ENCODE measurements around the gene FRK. TPM values are rescaled to one million over a fixed set of nuclear protein-coding genes. Genes with fewer than 3 reads are reported as not detected.
A peak's percentile ranks its signal among the peaks of the same experiment; 100 is the strongest.

Gene FRK
- total RNA-seq, 1 experiment from 2014 or later, result 0.82 TPM

GRCh38 chr6:116017546-116018295 is 43.0 kb downstream of the FRK start:
- no peak for TF ChIP-seq CTCF (IDR thresholded peaks at IDR 0.05; ENCODE audit: unreplicated experiment)
- BruUV-seq (replicated peaks), result no TSS peak
- ChIA-PET CTCF (interaction anchor here (0.6 to 4.4 kb wide), 9 partner anchors 9 to 95 kb away, joined by 3 to 23 read pairs (median 4); partner anchors contain the start of gene FRK), POLR2A (interaction anchor here (0.9 to 3.4 kb wide), 6 partner anchors 8 to 83 kb away, joined by 3 to 21 read pairs (median 5); partner anchors contain the start of genes FRK and NT5DC1)
- Mint-ChIP-seq H3K27ac (ENCODE audit: low read depth, unreplicated experiment) (peak overlapping the region; percentile 36), H3K36me3 (ENCODE audit: insufficient read depth, unreplicated experiment) (no peaks in the 10 kb centered on the region), H3K27me3 (ENCODE audit: insufficient read depth, unreplicated experiment) (no peaks in the 10 kb centered on the region), H3K4me1 (ENCODE audit: insufficient read depth, unreplicated experiment) (peaks cover 31% of the 10 kb centered on the region), H3K4me3 (ENCODE audit: unreplicated experiment) (no peak overlapping the region), H3K9me3 (ENCODE audit: unreplicated experiment) (no peaks in the 10 kb centered on the region)
- DNase-seq (ENCODE audit: unreplicated experiment), result no peak
- intact Hi-C loops (cut with micrococcal nuclease), result no loop called here

- H3K27ac Mint-ChIP-seq (ENCODE audit: low read depth, unreplicated experiment), result peak overlapping the region; percentile 36
- DNase-seq (ENCODE audit: unreplicated experiment), result peak; percentile 14
- intact Hi-C loops (cut with micrococcal nuclease), result no loop called here
- no TSS peak for BruUV-seq (replicated peaks)
- ChIA-PET CTCF (interaction anchor here (0.6 to 4.4 kb wide), 7 partner anchors 9 to 94 kb away, joined by 3 to 23 read pairs (median 4); partner anchors contain the start of gene FRK), POLR2A (interaction anchor here (0.6 to 3.4 kb wide), 7 partner anchors 9 to 661 kb away, joined by 3 to 21 read pairs (median 5); partner anchors contain the start of genes FRK and NT5DC1)
- H3K4me3 Mint-ChIP-seq (ENCODE audit: unreplicated experiment), result no peak overlapping the region
- TF ChIP-seq CTCF (IDR thresholded peaks at IDR 0.05; ENCODE audit: unreplicated experiment), result no peak
- no peaks in the 10 kb centered on the region for H3K36me3 Mint-ChIP-seq (ENCODE audit: insufficient read depth, unreplicated experiment)
- no peaks in the 10 kb centered on the region for H3K27me3 Mint-ChIP-seq (ENCODE audit: insufficient read depth, unreplicated experiment)
- peaks cover 35% of the 10 kb centered on the region for H3K4me1 Mint-ChIP-seq (ENCODE audit: insufficient read depth, unreplicated experiment)
- H3K9me3 Mint-ChIP-seq (ENCODE audit: unreplicated experiment), result no peaks in the 10 kb centered on the region
Measured at GRCh38 chr6:116016846-116017545, 43.7 kb downstream of the FRK start.

GRCh38 chr6:116015983-116016382 is 44.7 kb downstream of the FRK start:
- BruUV-seq (replicated peaks), result no TSS peak
- POLR2A ChIA-PET, result interaction anchor here (2.0 to 3.4 kb wide), 2 partner anchors 44 to 85 kb away, joined by 8 to 21 read pairs; partner anchors contain the start of genes FRK and NT5DC1
- no peak for TF ChIP-seq CTCF (IDR thresholded peaks at IDR 0.05; ENCODE audit: unreplicated experiment)
- CTCF ChIA-PET, result interaction anchor here (2.3 kb wide), 1 partner anchor 81 kb away, joined by 12 read pairs; no protein-coding TSS in a partner anchor
- H3K36me3 Mint-ChIP-seq (ENCODE audit: insufficient read depth, unreplicated experiment), result no peaks in the 10 kb centered on the region
- H3K27me3 Mint-ChIP-seq (ENCODE audit: insufficient read depth, unreplicated experiment), result no peaks in the 10 kb centered on the region
- H3K9me3 Mint-ChIP-seq (ENCODE audit: unreplicated experiment), result no peaks in the 10 kb centered on the region
- H3K4me3 Mint-ChIP-seq (ENCODE audit: unreplicated experiment), result no peak overlapping the region
- no peak for DNase-seq (ENCODE audit: unreplicated experiment)
- H3K4me1 Mint-ChIP-seq (ENCODE audit: insufficient read depth, unreplicated experiment), result peaks cover 45% of the 10 kb centered on the region
- intact Hi-C loops (cut with micrococcal nuclease), result no loop called here
- no peak overlapping the region for H3K27ac Mint-ChIP-seq (ENCODE audit: low read depth, unreplicated experiment)

DNA sequence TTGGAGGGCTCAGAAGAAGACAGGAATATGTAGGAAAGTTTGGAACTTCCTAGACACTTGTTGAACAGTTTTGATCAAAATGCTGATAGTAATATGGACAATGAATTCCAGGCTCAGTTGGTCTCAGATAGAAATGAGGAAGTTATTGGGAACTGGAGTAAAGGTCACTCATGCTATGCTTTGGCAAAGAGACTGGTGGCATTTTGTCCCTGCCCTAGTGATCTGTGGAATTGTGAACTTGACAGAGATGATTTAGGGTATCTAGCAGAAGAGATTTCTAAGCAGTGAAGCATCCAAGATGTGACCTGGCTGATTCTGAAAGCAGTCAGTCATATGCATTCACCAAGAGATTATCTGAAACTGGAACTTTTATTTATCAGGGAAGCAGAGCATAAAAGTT is 45.1 kb downstream of the FRK start:
- no TSS peak for BruUV-seq (replicated peaks)
- H3K27ac Mint-ChIP-seq (ENCODE audit: low read depth, unreplicated experiment), result no peak overlapping the region
- no peak for DNase-seq (ENCODE audit: unreplicated experiment)
- no peak for TF ChIP-seq CTCF (IDR thresholded peaks at IDR 0.05; ENCODE audit: unreplicated experiment)
- H3K4me3 Mint-ChIP-seq (ENCODE audit: unreplicated experiment), result no peak overlapping the region
- ChIA-PET POLR2A (no interaction called here), CTCF (interaction anchor here (1.0 to 2.3 kb wide), 2 partner anchors 81 to 86 kb away, joined by 4 to 12 read pairs; no protein-coding TSS in a partner anchor)
- peaks cover 48% of the 10 kb centered on the region for H3K4me1 Mint-ChIP-seq (ENCODE audit: insufficient read depth, unreplicated experiment)
- intact Hi-C loops (cut with micrococcal nuclease), result no loop called here
- no peaks in the 10 kb centered on the region for H3K27me3 Mint-ChIP-seq (ENCODE audit: insufficient read depth, unreplicated experiment)
- no peaks in the 10 kb centered on the region for H3K36me3 Mint-ChIP-seq (ENCODE audit: insufficient read depth, unreplicated experiment)
- H3K9me3 Mint-ChIP-seq (ENCODE audit: unreplicated experiment), result no peaks in the 10 kb centered on the region
